GM19372 (cell line): ENCODE results near the gene NCK2.

ENCODE experiments used
- ATAC-seq: cut with Tn5 transposase; IDR thresholded peaks from one replicate; pipeline ENCODE4 v1.9.1; 2021; ENCODE audit warnings: mild to moderate bottlenecking, low read depth, moderate library complexity; ENCODE audit not compliant: unreplicated experiment

Gene NCK2

GRCh38 chr2:105789745-105790460 lies 45.2 kb downstream of the NCK2 start:
- ATAC-seq = no peak

GRCh38 chr2:105790461-105791149 lies 45.9 kb downstream of the NCK2 start:
- no peak for ATAC-seq

- ATAC-seq = no peak
Observed at GRCh38 chr2:105791229-105791628, 46.5 kb downstream of the NCK2 start.

GRCh38 chr2:105792561-105792960 lies 47.8 kb downstream of the NCK2 start:
- ATAC-seq = no peak

- ATAC-seq = no peak
Observed at GRCh38 chr2:105793196-105793975, 48.7 kb downstream of the NCK2 start.

- ATAC-seq = no peak
Observed at GRCh38 chr2:105794926-105795574, 50.3 kb downstream of the NCK2 start.

- ATAC-seq = no peak
Observed at GRCh38 chr2:105795575-105795934, 50.8 kb downstream of the NCK2 start.

- ATAC-seq = no peak
Observed at GRCh38 chr2:105796131-105796638, 51.5 kb downstream of the NCK2 start.

GRCh38 chr2:105796791-105797190 lies 52.1 kb downstream of the NCK2 start:
- no peak for ATAC-seq

- peak; percentile 32 for ATAC-seq
Observed at GRCh38 chr2:105797298-105797819, 52.6 kb downstream of the NCK2 start.

- no peak for ATAC-seq
Observed at GRCh38 chr2:105798595-105798994, 53.9 kb downstream of the NCK2 start.

- ATAC-seq = no peak
Observed at GRCh38 chr2:105800036-105800713, 55.5 kb downstream of the NCK2 start.

GRCh38 chr2:105800953-105801635 lies 56.4 kb downstream of the NCK2 start:
- ATAC-seq = no peak

- no peak for ATAC-seq
Observed at GRCh38 chr2:105801961-105802360, 57.2 kb downstream of the NCK2 start.

GRCh38 chr2:105802587-105802986 lies 57.9 kb downstream of the NCK2 start:
- peak; percentile 49 for ATAC-seq

- ATAC-seq = no peak
Observed at GRCh38 chr2:105803337-105803736, 58.6 kb downstream of the NCK2 start.

GRCh38 chr2:105803773-105804172 lies 59.1 kb downstream of the NCK2 start:
- no peak for ATAC-seq

GRCh38 chr2:105804266-105804665 lies 59.6 kb downstream of the NCK2 start:
- no peak for ATAC-seq

GRCh38 chr2:105806996-105807395 lies 62.3 kb downstream of the NCK2 start:
- ATAC-seq = no peak
